WTC11 (cell line): ENCODE results near the gene MRPS16. TPM values are rescaled to one million over a fixed set of nuclear protein-coding genes. Genes with fewer than 3 reads are reported as not detected.

Experiments used
- ATAC-seq: fragments of 200-7000 bp; cut with Tn5 transposase; 2 replicates; pipeline ENCODE4 v1.10.0; 2021; ENCODE audit warnings: mild to moderate bottlenecking, moderate library complexity
- CTCF ChIA-PET: fragments of 300-600 bp; sonication (Branson Sonifier 250); formaldehyde crosslinking; loops from one replicate; lab custom pipeline; 2021; ENCODE audit warnings: antibody characterized with exemption; lab: Charles Lee
- POLR2A ChIA-PET: fragments of 350-600 bp; sonication (Branson Sonifier 250); formaldehyde crosslinking; loops from one replicate; lab custom pipeline; 2021; ENCODE audit warnings: antibody characterized with exemption; lab: Charles Lee
- DNase-seq: peaks from one replicate; pipeline ENCODE4 v3.0.0; 2021; ENCODE audit warnings: low spot score
- H3K27ac Mint-ChIP-seq: 2 replicates; pipeline ENCODE4 v1.8.0; 2021; ENCODE audit warnings: mixed read lengths
- H3K27me3 Mint-ChIP-seq: 2 replicates; pipeline ENCODE4 v1.8.0; 2021; ENCODE audit warnings: low read depth, mild to moderate bottlenecking, moderate library complexity, mixed read lengths
- H3K36me3 Mint-ChIP-seq: 2 replicates; pipeline ENCODE4 v1.8.0; 2021; ENCODE audit warnings: mixed read lengths
- H3K4me1 Mint-ChIP-seq: 2 replicates; pipeline ENCODE4 v1.8.0; 2022; ENCODE audit warnings: mixed read lengths
- H3K4me3 Mint-ChIP-seq: 2 replicates; pipeline ENCODE4 v1.8.0; 2021; ENCODE audit warnings: mild to moderate bottlenecking, moderate library complexity, mixed read lengths
- H3K9me3 Mint-ChIP-seq: 2 replicates; pipeline ENCODE4 v1.8.0; 2021; ENCODE audit warnings: mixed read lengths
- JAZF1 ChIP-seq: fragments of 250-450 bp; sonication (Bioruptor Pico); IDR thresholded peaks from 2 replicates; pipeline ENCODE4 v1.9.0; 2021; ENCODE audit warnings: moderate library complexity, mild to moderate bottlenecking, inconsistent platforms
- JUN ChIP-seq: sonication (generic); formaldehyde crosslinking; IDR thresholded peaks from 2 replicates; pipeline ENCODE4 v1.8.0; 2023; ENCODE audit warnings: mild to moderate bottlenecking, missing genetic modification reagents
- MYBL2 ChIP-seq: sonication (generic); formaldehyde crosslinking; IDR thresholded peaks from 2 replicates; pipeline ENCODE4 v1.8.1; 2023; ENCODE audit warnings: mild to moderate bottlenecking, moderate library complexity, missing genetic modification reagents
- NR2C2 ChIP-seq: sonication (generic); formaldehyde crosslinking; IDR thresholded peaks from 2 replicates; pipeline ENCODE4 v1.8.0; 2022; ENCODE audit warnings: mild to moderate bottlenecking, missing genetic modification reagents
- NR3C1 ChIP-seq: sonication (generic); formaldehyde crosslinking; conservative IDR thresholded peaks from 2 replicates; pipeline ENCODE4 v1.8.1; 2023; ENCODE audit warnings: low read depth, mild to moderate bottlenecking, missing genetic modification reagents
- TEAD4 ChIP-seq: sonication (generic); formaldehyde crosslinking; IDR thresholded peaks from 2 replicates; pipeline ENCODE4 v1.8.0; 2022; ENCODE audit warnings: mild to moderate bottlenecking, missing genetic modification reagents
- TP53 ChIP-seq: sonication (generic); formaldehyde crosslinking; IDR thresholded peaks from 2 replicates; pipeline ENCODE4 v1.8.1; 2023; ENCODE audit warnings: mild to moderate bottlenecking, missing genetic modification reagents
- ZNF219 ChIP-seq: sonication (generic); formaldehyde crosslinking; IDR thresholded peaks from 2 replicates; pipeline ENCODE4 v1.8.0; 2023; ENCODE audit warnings: missing genetic modification reagents, mild to moderate bottlenecking, borderline replicate concordance
- ZNF396 ChIP-seq: fragments of 250-450 bp; sonication (Bioruptor Pico); IDR thresholded peaks from 2 replicates; pipeline ENCODE4 v1.8.0; 2021; ENCODE audit warnings: mild to moderate bottlenecking, moderate library complexity, borderline replicate concordance
- ZNF416 ChIP-seq: fragments of 250-450 bp; sonication (Bioruptor Pico); IDR thresholded peaks from 2 replicates; pipeline ENCODE4 v1.9.0; 2021; ENCODE audit warnings: mild to moderate bottlenecking, inconsistent platforms
- total RNA-seq: library from RNA; stranded (reverse); gene quantifications from 3 replicates; pipeline ENCODE4 v1.2.3, GENCODE V29; 2021
- TF ChIP-seq, protein P1 (sequence below): sonication (generic); formaldehyde crosslinking; IDR thresholded peaks from 2 replicates; pipeline ENCODE4 v1.8.0; 2022; ENCODE audit warnings: missing genetic modification reagents
- TF ChIP-seq, protein P2 (sequence below): fragments of 200-600 bp; IDR thresholded peaks from 2 replicates; pipeline ENCODE4 v1.8.0; 2022; ENCODE audit warnings: antibody characterized with exemption
- TF ChIP-seq, protein P3 (sequence below): sonication (generic); formaldehyde crosslinking; IDR thresholded peaks from 2 replicates; pipeline ENCODE4 v1.8.1; 2023; ENCODE audit warnings: mild to moderate bottlenecking, missing genetic modification reagents
- TF ChIP-seq, protein P4 (sequence below): fragments of 250-450 bp; sonication (Bioruptor Pico); IDR thresholded peaks from 2 replicates; pipeline ENCODE4 v2.1.2; 2022; ENCODE audit warnings: mild to moderate bottlenecking, moderate library complexity

The MRPS16 gene
- total RNA-seq, 1 experiment from 2014 or later: 157 TPM

DNA sequence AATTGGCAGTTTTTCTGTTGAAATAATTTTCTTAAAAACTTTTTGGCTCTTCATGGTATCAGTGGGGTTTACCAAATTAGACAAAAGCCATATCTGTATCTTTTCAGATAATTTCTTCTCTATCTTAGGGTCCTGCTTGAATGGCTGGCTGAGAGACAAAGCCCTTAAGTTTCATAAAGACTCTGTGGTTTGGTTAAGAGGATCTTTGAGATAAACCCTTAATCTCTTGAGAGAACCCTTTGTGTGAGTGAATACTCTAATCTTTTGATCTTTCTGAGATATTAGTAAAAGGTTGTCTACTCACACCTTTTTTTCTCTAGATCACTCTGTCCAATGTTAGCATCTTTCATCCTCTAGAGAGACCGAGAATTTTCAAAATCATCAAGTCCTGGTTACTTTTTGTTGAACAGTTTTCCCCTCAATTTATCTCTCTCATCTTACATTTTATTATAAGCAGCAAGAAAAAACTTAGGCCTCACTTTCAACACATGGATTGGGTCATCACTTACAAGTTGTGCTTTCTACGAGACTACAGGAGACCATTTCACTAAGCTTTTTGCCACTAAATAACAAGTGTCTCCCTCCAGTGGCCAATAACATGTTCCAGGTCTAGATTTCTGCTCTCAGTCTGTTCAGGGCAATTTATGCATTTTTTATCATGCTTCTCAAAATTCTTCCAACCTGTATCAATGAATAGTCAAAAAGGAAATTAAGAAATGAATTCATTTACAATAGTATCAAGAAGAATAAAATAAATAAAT lies 33.8 kb downstream of the MRPS16 start:
- POLR2A ChIA-PET: no interaction called here
- Mint-ChIP-seq H3K27me3 (no peaks in the 10 kb centered on the region), H3K36me3 (0 out of 2 replicates have a peak, but pooled peaks cover 3% of the 10 kb centered on the region), H3K4me3 (no peak overlapping the region), H3K9me3 (no peaks in the 10 kb centered on the region), H3K27ac (no peak overlapping the region), H3K4me1 (no peaks in the 10 kb centered on the region)
- TF ChIP-seq JAZF1 (CRISPR knock-in tag) (no peak), TP53 (CRISPR knock-in tag) (no peak), MYBL2 (no peak), ZNF416 (CRISPR knock-in tag) (no peak), NR2C2 (CRISPR knock-in tag) (no peak), ZNF219 (CRISPR knock-in tag) (no peak)
- TF ChIP-seq, protein P1, sequence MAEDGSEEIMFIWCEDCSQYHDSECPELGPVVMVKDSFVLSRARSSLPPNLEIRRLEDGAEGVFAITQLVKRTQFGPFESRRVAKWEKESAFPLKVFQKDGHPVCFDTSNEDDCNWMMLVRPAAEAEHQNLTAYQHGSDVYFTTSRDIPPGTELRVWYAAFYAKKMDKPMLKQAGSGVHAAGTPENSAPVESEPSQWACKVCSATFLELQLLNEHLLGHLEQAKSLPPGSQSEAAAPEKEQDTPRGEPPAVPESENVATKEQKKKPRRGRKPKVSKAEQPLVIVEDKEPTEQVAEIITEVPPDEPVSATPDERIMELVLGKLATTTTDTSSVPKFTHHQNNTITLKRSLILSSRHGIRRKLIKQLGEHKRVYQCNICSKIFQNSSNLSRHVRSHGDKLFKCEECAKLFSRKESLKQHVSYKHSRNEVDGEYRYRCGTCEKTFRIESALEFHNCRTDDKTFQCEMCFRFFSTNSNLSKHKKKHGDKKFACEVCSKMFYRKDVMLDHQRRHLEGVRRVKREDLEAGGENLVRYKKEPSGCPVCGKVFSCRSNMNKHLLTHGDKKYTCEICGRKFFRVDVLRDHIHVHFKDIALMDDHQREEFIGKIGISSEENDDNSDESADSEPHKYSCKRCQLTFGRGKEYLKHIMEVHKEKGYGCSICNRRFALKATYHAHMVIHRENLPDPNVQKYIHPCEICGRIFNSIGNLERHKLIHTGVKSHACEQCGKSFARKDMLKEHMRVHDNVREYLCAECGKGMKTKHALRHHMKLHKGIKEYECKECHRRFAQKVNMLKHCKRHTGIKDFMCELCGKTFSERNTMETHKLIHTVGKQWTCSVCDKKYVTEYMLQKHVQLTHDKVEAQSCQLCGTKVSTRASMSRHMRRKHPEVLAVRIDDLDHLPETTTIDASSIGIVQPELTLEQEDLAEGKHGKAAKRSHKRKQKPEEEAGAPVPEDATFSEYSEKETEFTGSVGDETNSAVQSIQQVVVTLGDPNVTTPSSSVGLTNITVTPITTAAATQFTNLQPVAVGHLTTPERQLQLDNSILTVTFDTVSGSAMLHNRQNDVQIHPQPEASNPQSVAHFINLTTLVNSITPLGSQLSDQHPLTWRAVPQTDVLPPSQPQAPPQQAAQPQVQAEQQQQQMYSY (CRISPR knock-in tag): no peak
- TF ChIP-seq, protein P2, sequence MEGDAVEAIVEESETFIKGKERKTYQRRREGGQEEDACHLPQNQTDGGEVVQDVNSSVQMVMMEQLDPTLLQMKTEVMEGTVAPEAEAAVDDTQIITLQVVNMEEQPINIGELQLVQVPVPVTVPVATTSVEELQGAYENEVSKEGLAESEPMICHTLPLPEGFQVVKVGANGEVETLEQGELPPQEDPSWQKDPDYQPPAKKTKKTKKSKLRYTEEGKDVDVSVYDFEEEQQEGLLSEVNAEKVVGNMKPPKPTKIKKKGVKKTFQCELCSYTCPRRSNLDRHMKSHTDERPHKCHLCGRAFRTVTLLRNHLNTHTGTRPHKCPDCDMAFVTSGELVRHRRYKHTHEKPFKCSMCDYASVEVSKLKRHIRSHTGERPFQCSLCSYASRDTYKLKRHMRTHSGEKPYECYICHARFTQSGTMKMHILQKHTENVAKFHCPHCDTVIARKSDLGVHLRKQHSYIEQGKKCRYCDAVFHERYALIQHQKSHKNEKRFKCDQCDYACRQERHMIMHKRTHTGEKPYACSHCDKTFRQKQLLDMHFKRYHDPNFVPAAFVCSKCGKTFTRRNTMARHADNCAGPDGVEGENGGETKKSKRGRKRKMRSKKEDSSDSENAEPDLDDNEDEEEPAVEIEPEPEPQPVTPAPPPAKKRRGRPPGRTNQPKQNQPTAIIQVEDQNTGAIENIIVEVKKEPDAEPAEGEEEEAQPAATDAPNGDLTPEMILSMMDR: no peak
- CTCF ChIA-PET: interaction anchor here (0.6 to 1.0 kb wide), 6 partner anchors 8 to 123 kb away, joined by 3 to 4 read pairs (median 3); no protein-coding TSS in a partner anchor
- DNase-seq (no peak), ATAC-seq (no peak; the same call in 1 of the 2 replicates)

DNA sequence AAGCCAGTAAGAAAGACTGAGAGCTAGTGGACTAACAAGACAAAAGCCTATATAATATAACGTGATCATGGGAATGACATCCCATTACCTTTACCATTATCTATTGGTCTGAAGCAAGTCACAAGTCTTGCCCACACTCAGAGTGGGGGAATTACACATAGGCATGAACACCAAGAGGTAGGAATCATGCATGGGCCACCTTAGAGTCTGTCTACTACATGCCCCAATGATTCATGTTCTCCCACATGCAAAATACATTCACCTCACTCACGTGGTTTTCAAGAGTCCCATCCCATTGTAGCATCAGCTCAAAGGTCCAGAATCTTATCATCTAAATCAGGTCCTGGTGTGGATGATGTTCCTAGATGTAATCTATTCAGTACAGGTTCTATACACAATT lies 34.8 kb downstream of the MRPS16 start:
- H3K4me1 Mint-ChIP-seq: no peaks in the 10 kb centered on the region
- POLR2A ChIA-PET: no interaction called here
- no peak overlapping the region for H3K4me3 Mint-ChIP-seq
- CTCF ChIA-PET: no interaction called here
- 0 out of 2 replicates have a peak, but pooled peaks cover 3% of the 10 kb centered on the region for H3K36me3 Mint-ChIP-seq
- H3K27ac Mint-ChIP-seq: no peak overlapping the region
- no peak for DNase-seq
- ATAC-seq: no peak
- no peaks in the 10 kb centered on the region for H3K27me3 Mint-ChIP-seq
- H3K9me3 Mint-ChIP-seq: no peaks in the 10 kb centered on the region
- TF ChIP-seq JUN (no peak), ZNF396 (CRISPR knock-in tag) (no peak), TEAD4 (CRISPR knock-in tag) (no peak), NR3C1 (CRISPR knock-in tag) (no peak)
- TF ChIP-seq, protein P3, sequence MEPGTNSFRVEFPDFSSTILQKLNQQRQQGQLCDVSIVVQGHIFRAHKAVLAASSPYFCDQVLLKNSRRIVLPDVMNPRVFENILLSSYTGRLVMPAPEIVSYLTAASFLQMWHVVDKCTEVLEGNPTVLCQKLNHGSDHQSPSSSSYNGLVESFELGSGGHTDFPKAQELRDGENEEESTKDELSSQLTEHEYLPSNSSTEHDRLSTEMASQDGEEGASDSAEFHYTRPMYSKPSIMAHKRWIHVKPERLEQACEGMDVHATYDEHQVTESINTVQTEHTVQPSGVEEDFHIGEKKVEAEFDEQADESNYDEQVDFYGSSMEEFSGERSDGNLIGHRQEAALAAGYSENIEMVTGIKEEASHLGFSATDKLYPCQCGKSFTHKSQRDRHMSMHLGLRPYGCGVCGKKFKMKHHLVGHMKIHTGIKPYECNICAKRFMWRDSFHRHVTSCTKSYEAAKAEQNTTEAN (CRISPR knock-in tag): no peak
- TF ChIP-seq, protein P1 (CRISPR knock-in tag): no peak
- TF ChIP-seq, protein P4, sequence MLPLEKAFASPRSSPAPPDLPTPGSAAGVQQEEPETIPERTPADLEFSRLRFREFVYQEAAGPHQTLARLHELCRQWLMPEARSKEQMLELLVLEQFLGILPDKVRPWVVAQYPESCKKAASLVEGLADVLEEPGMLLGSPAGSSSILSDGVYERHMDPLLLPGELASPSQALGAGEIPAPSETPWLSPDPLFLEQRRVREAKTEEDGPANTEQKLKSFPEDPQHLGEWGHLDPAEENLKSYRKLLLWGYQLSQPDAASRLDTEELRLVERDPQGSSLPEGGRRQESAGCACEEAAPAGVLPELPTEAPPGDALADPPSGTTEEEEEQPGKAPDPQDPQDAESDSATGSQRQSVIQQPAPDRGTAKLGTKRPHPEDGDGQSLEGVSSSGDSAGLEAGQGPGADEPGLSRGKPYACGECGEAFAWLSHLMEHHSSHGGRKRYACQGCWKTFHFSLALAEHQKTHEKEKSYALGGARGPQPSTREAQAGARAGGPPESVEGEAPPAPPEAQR: no peak
- TF ChIP-seq, protein P2: no peak
